ENCODE measurements around the gene VPS9D1. TPM values are rescaled to one million over a fixed set of nuclear protein-coding genes. Genes with fewer than 3 reads are reported as not detected.

Gene VPS9D1
- total RNA-seq, 1 experiment from 2014 or later: 4.2 TPM

- TF ChIP-seq ZNF532 (CRISPR knock-in tag; IDR thresholded peaks at IDR 0.05; ENCODE audit: borderline replicate concordance) (no peak), AR (CRISPR knock-in tag; IDR thresholded peaks at IDR 0.05) (no peak), ELF4 (CRISPR knock-in tag; IDR thresholded peaks at IDR 0.05; ENCODE audit: low read depth) (peak; percentile 24; the same call in 1 of the 2 replicates), PRDM15 (CRISPR knock-in tag; IDR thresholded peaks at IDR 0.05) (no peak), PREB (CRISPR knock-in tag; IDR thresholded peaks at IDR 0.05; ENCODE audit: borderline replicate concordance) (no peak), E2F5 (CRISPR knock-in tag; IDR thresholded peaks at IDR 0.05) (0 out of 2 replicates have a peak, but pooled peaks have one; percentile 87), PRRX2 (CRISPR knock-in tag; IDR thresholded peaks at IDR 0.05) (no peak), IRF2 (CRISPR knock-in tag; IDR thresholded peaks at IDR 0.05; ENCODE audit: borderline replicate concordance, low read depth) (no peak), TP53 (CRISPR knock-in tag; IDR thresholded peaks at IDR 0.05) (0 out of 2 replicates have a peak, but pooled peaks have one; percentile 36), FOXJ3 (CRISPR knock-in tag; IDR thresholded peaks at IDR 0.05; ENCODE audit: borderline replicate concordance) (no peak), ZNF138 (CRISPR knock-in tag; conservative IDR thresholded peaks at IDR 0.05) (0 out of 2 replicates have a peak, but pooled peaks have one; percentile 52), ZNF281 (CRISPR knock-in tag; IDR thresholded peaks at IDR 0.05) (peak; percentile 77; the same call in 1 of the 2 replicates), ATF1 (CRISPR knock-in tag; IDR thresholded peaks at IDR 0.05) (no peak; the same call in 1 of the 2 replicates), NFATC4 (CRISPR knock-in tag; IDR thresholded peaks at IDR 0.05) (no peak), RORB (CRISPR knock-in tag; IDR thresholded peaks at IDR 0.05) (no peak), GRHL2 (CRISPR knock-in tag; IDR thresholded peaks at IDR 0.05; ENCODE audit: insufficient replicate concordance, severe bottlenecking) (no peak), FOXP4 (CRISPR knock-in tag; IDR thresholded peaks at IDR 0.05) (0 out of 2 replicates have a peak, but pooled peaks have one; percentile 26), GTF2I (CRISPR knock-in tag; conservative IDR thresholded peaks at IDR 0.05) (no peak), ZBTB21 (CRISPR knock-in tag; IDR thresholded peaks at IDR 0.05; ENCODE audit: borderline replicate concordance) (no peak), CREM (CRISPR knock-in tag; IDR thresholded peaks at IDR 0.05) (0 out of 2 replicates have a peak, but pooled peaks have one; percentile 44)
Observed at GRCh38 chr16:89686520-89687091, 34.1 kb downstream of the VPS9D1 start, which contains the start of gene CDK10 (continued).

Measured in WTC11 (cell line).